SK-N-MC (cell line): Measurements from ENCODE around the gene STOML2.

Source experiments
- EZH2 ChIP-seq: fragments of 200-600 bp; sonication (generic); IDR thresholded peaks from one replicate; pipeline ENCODE4 v1.6.1; 2017; ENCODE audit warnings: antibody characterized with exemption
- POLR2AphosphoS5 ChIP-seq: IDR thresholded peaks from 2 replicates; pipeline ENCODE4 v1.6.1; 2012; ENCODE audit warnings: mild to moderate bottlenecking, low read depth, low read length, borderline replicate concordance

- TF ChIP-seq POLR2AphosphoS5: no peak
- TF ChIP-seq EZH2: no peak
Observed at GRCh38 chr9:35067056-35067455, 35.9 kb downstream of the STOML2 start.
